C4-2B (cell line): ENCODE measurements around the gene MTHFD2.

Experiments
- H3K27ac ChIP-seq: fragments of 450-650 bp; 2 replicates; pipeline ENCODE4 v1.5.1; 2017
- CTCF ChIP-seq: fragments of 450-650 bp; conservative IDR thresholded peaks from 2 replicates; pipeline ENCODE4 v1.5.1; 2017; ENCODE audit warnings: mild to moderate bottlenecking
- ZFX ChIP-seq: fragments of 450-650 bp; IDR thresholded peaks from 2 replicates; pipeline ENCODE4 v1.6.1; 2017

MTHFD2 gene

GRCh38 chr2:74198461-74199274 lies at the start of gene MTHFD2:
Gene MTHFD2 (plus strand): TSS chr2:74198615. CDS start chr2:74198642, 27 bp downstream.
- TF ChIP-seq ZFX (no peak), CTCF (peak; percentile 61)
- H3K27ac ChIP-seq = peak within 1 kb of the TSS; percentile 96

GRCh38 chr2:74149247-74149525 lies 49.2 kb upstream of the MTHFD2 start:
- TF ChIP-seq CTCF = no peak
- no peak for TF ChIP-seq ZFX
- no peak overlapping the region for H3K27ac ChIP-seq

GRCh38 chr2:74149570-74150319 lies 48.7 kb upstream of the MTHFD2 start:
- H3K27ac ChIP-seq = no peak overlapping the region
- TF ChIP-seq CTCF = no peak
- TF ChIP-seq ZFX = no peak

- no peak overlapping the region for H3K27ac ChIP-seq
- TF ChIP-seq ZFX = no peak
- no peak for TF ChIP-seq CTCF
Observed at GRCh38 chr2:74152954-74153353, 45.5 kb upstream of the MTHFD2 start.

GRCh38 chr2:74155830-74156229 lies 42.6 kb upstream of the MTHFD2 start:
- H3K27ac ChIP-seq = no peak overlapping the region
- TF ChIP-seq CTCF = no peak
- TF ChIP-seq ZFX = no peak

- H3K27ac ChIP-seq = no peak overlapping the region
- no peak for TF ChIP-seq CTCF
- TF ChIP-seq ZFX = no peak
Observed at GRCh38 chr2:74162951-74163350, 35.5 kb upstream of the MTHFD2 start.

- no peak for TF ChIP-seq CTCF
- TF ChIP-seq ZFX = no peak
- no peak overlapping the region for H3K27ac ChIP-seq
Observed at GRCh38 chr2:74164761-74165160, 33.7 kb upstream of the MTHFD2 start.
